ENCODE results near the gene SEC23IP.

Gene SEC23IP

GRCh38 chr10:119892188-119893065 is at the start of gene SEC23IP:
Gene SEC23IP (plus strand): TSS chr10:119892730. CDS start chr10:119892783, 53 bp downstream.
- no peak for TF ChIP-seq CTCF (IDR thresholded peaks at IDR 0.05; ENCODE audit: low read depth, low read length)
- in situ Hi-C loops (cut with HindIII; ENCODE audit: low sequenced_read_pairs): no loop called here
- peak within 1 kb of the TSS; percentile 99 for H3K4me3 ChIP-seq (ENCODE audit: low read depth, low read length)
- DNase-seq (ENCODE audit: low read depth, low spot score): peak; percentile 95

- in situ Hi-C loops (cut with HindIII; ENCODE audit: low sequenced_read_pairs): no loop called here
- no peak for DNase-seq (ENCODE audit: low read depth, low spot score)
- H3K4me3 ChIP-seq (ENCODE audit: low read depth, low read length): no peak overlapping the region
- TF ChIP-seq CTCF (IDR thresholded peaks at IDR 0.05; ENCODE audit: low read depth, low read length): no peak
Measured at GRCh38 chr10:119845656-119846055, 46.9 kb upstream of the SEC23IP start.

GRCh38 chr10:119849031-119849789 is 43.3 kb upstream of the SEC23IP start:
- DNase-seq (ENCODE audit: low read depth, low spot score): peak; percentile 78
- no peak overlapping the region for H3K4me3 ChIP-seq (ENCODE audit: low read depth, low read length)
- in situ Hi-C loops (cut with HindIII; ENCODE audit: low sequenced_read_pairs): no loop called here
- no peak for TF ChIP-seq CTCF (IDR thresholded peaks at IDR 0.05; ENCODE audit: low read depth, low read length)

GRCh38 chr10:119849944-119850343 is 42.6 kb upstream of the SEC23IP start:
- in situ Hi-C loops (cut with HindIII; ENCODE audit: low sequenced_read_pairs): no loop called here
- no peak for TF ChIP-seq CTCF (IDR thresholded peaks at IDR 0.05; ENCODE audit: low read depth, low read length)

GRCh38 chr10:119852277-119852676 is 40.3 kb upstream of the SEC23IP start:
- in situ Hi-C loops (cut with HindIII; ENCODE audit: low sequenced_read_pairs): no loop called here
- no peak for DNase-seq (ENCODE audit: low read depth, low spot score)
- TF ChIP-seq CTCF (IDR thresholded peaks at IDR 0.05; ENCODE audit: low read depth, low read length): no peak
- no peak overlapping the region for H3K4me3 ChIP-seq (ENCODE audit: low read depth, low read length)

More at GRCh38 chr10:119849944-119850343, 42.6 kb upstream of the SEC23IP start:
- no peak overlapping the region for H3K4me3 ChIP-seq (ENCODE audit: low read depth, low read length)
- no peak for DNase-seq (ENCODE audit: low read depth, low spot score)

- DNase-seq (ENCODE audit: low read depth, low spot score): no peak
- TF ChIP-seq CTCF (IDR thresholded peaks at IDR 0.05; ENCODE audit: low read depth, low read length): no peak
- H3K4me3 ChIP-seq (ENCODE audit: low read depth, low read length): no peak overlapping the region
- in situ Hi-C loops (cut with HindIII; ENCODE audit: low sequenced_read_pairs): no loop called here
Measured at GRCh38 chr10:119852822-119853221, 39.7 kb upstream of the SEC23IP start.

All from astrocyte of the spinal cord (primary cell).